Stimulated activated CD4-positive, alpha-beta T cell treated with anti-CD3 and anti-CD28 coated beads, Interleukin-12 subunit alpha, Interleukin-12 subunit beta, amount 100 ng/mL, for 24 hours (primary cell): ENCODE data around the gene MAP7D3.
"Not testable (repeated sequence)": the region's sequence is repeated elsewhere in the genome, so short reads cannot be mapped to it uniquely, and the experiment has no call there.

Source experiments
- DNase-seq, 2 experiments: peaks; one replicate each; pipeline ENCODE4 v3.0.0-alpha.2; 2020; ENCODE audit warnings: low read depth in 2 of 2

MAP7D3 gene

GRCh38 chrX:136251041-136251991, at the start of gene MAP7D3:
MAP7D3 (minus strand) TSS chrX:136251400; CDS start chrX:136251358, 42 bp downstream.
- DNase-seq: peak; percentile 35 to 40

- not testable (repeated sequence) for DNase-seq
These were observed 49.5 kb upstream of the MAP7D3 start, which contains the start of gene ADGRG4 for GRCh38 chrX:136300721-136301120. ADGRG4 (plus strand) TSS chrX:136300963; CDS start chrX:136308778, 7,815 bp downstream.

GRCh38 chrX:136295380-136295779, 44.2 kb upstream of the MAP7D3 start:
- DNase-seq: no peak

GRCh38 chrX:136292656-136293055, 41.5 kb upstream of the MAP7D3 start:
- no peak for DNase-seq

- DNase-seq: no peak
These were observed 40.6 kb upstream of the MAP7D3 start for GRCh38 chrX:136291824-136292223.

DNA sequence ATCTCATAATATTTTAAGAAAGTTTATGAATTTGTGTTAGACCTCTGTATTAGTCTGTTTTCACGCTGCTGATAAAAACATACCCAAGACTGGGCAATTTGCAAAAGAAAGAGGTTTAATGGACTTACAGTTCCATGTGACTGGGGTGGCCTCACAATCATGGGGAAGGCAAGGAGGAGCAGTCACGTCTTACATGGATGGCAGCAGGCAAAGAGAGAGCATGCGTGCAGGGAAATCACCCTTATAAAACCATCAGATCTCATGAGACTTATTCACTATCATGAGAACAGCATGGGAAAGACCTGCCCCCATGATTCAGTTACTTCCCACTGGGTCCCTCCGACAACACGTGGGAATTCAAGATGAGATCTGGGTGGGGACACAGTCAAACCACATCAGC, 35.2 kb upstream of the MAP7D3 start:
- not testable (repeated sequence) for DNase-seq

DNA sequence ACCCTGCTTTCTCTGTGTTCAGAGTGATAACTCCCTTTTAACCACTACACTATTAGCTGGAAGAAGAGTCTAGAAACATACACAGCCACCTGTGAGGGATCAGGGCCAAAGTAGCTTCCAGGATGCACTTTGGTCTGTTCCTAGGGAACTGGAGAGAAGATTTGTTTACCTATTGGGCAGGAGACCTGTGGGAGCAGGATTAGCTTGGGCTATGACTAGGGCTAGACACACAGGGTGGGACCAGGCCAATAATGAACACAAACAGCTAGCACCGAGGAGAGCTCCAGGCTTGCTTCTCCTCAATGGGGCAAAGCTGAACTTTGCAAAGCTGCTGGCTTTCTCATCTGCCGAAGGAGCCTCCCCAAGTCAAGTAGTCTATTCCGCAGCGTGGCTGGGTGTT, 24.4 kb upstream of the MAP7D3 start:
- no peak for DNase-seq

DNA sequence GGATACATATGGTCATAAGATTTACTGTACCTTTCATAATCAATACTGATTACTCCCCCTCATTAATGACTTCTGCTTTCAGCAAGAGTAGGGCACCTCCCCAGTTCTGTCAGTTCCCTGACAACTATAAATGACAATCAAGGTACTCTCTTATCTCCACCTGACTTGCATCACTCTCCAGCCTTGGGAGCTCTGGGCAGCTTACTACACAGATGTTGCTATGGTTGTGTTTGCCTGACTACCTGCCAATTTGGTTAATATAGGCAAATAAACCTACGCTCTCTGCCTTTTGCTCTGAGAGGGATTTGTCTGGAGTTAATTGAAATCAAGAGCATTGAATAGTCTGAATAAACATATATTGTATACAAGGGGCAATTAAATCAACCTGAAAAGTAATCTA, 22.8 kb upstream of the MAP7D3 start:
- no peak for DNase-seq

DNA sequence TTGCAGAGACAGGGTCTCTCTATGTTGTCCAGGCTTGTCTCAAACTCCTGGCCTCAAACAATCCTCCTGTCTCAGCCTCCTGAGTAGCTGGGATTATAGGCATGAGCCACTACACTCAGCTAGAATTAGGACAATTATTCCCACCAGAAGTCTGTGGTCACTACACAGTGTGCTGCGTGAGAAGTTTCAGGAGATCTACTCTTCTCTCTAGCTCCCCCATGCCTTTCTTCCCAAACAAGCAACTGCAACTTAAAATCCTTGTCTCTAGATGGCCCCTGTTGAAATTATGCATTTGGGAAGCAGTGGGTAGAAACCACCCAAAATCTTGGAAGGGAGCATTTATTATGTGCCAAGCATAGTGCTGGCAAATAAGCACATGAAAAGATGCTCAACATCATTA, 21.1 kb upstream of the MAP7D3 start:
- DNase-seq: no peak

GRCh38 chrX:136271300-136271699, 20.1 kb upstream of the MAP7D3 start:
- no peak for DNase-seq

- DNase-seq: no peak
These were observed 18.7 kb upstream of the MAP7D3 start for GRCh38 chrX:136269921-136270320.

DNA sequence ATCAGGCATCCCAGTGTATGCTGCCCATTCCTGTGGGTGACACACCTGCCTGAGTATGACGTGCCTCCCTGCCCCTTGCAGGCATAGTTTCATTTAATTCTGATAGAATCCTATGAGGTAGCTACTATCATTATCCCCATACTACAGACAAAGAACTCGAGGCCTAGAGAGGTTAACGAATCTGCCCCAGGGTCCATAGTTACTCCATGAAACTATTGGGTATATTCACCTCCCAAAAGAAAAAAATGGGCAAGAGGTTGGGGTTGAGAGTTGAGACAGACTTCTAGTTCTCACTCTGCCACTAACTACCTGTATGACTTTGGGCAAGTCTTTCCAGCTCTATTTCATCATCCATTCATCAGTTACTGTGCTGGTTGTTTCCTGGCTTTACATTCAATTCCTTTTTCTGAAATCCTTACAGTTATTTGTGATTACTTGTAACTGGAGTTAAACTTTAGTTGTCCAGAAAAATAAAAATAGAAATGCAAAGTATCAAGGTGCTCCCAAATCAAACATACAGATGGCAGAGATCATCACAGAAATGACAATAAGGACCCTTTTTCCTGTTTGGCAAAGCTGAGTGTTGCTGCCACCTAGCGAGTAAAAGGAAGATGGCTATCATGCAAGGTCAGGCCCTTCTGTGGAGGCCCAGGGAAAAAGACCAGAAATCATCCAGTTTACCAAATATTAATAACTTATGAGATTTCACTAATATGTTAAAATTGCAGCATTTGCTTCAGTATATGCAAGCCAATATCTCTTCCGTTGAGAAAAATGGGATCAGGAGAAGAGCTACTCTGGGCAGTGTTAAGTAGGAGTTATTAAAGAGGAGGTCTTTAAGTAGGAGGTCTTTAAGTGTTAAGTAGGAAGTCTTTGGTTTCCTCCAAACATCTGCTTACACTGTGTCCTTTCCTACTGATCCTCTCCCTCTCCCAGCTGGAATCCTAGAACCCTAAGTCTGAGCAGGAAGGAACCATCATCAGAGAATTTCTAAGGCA, 17.1 kb upstream of the MAP7D3 start:
- DNase-seq: no peak

- no peak for DNase-seq
These were observed 15.6 kb upstream of the MAP7D3 start for GRCh38 chrX:136266828-136267227.

- no peak for DNase-seq
These were observed 11.7 kb upstream of the MAP7D3 start for GRCh38 chrX:136262812-136263315.

DNA sequence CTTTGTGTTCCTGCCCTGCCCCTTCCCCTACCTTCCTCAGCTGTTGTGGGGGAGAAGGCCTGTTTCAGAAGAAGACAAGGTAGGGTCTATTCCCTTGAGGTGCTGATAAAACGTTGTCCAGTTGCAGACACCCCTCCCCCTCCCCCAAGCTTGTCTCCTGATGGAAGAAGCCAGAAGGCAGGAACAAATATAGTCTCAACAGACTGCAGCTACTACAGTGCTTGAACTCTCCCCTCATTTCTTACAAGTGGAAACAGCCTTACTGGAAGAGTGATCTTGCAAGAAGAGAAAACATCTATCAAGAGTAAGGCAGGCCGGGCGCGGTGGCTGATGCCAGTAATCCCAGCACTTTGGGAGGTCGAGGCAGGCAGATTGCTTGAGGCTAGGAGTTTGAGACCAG, 11.0 kb upstream of the MAP7D3 start:
- no peak for DNase-seq

- no peak for DNase-seq
These were observed 10.1 kb upstream of the MAP7D3 start for GRCh38 chrX:136261321-136261720.

- no peak for DNase-seq
These were observed 9.6 kb upstream of the MAP7D3 start for GRCh38 chrX:136260776-136261175.

DNA sequence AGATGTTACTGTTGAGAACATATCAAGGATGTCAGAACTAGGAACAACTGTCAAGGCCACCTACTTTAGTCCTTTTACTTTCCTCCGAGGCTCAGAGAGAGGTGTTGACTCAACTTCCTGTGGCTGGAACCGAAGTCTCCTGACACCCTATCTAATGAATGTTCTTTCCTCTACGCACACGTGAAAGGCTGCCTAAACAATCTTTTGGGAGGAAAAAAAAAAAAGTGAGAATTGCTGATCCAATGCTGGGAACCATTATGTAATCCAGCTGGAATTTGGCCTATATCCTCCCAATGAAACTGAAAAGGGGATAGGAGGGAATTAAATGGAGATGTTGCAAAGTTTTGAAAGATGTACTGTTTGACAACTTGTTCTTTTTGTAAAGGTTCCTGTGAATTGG, 8.3 kb upstream of the MAP7D3 start:
- DNase-seq: no peak

DNA sequence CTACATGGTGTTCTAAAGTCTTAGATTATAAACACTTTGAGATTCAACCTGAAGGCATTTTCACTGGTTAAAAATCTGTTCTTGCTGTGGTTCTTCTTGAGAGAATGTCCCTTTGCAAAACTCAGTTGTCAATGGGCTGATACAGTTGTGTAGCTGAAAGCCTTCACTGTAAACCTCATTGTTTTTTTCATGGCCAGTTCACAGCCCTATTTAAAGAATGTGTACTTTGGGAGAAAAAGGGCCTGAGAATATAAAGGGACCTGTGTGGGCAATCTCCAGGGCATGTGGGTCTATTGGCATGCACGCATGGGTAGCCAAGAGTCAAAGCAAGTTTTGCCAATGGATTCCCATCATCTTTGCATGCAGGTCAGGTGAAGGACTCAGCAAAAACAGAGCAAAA, 7.8 kb upstream of the MAP7D3 start:
- DNase-seq: no peak

DNA sequence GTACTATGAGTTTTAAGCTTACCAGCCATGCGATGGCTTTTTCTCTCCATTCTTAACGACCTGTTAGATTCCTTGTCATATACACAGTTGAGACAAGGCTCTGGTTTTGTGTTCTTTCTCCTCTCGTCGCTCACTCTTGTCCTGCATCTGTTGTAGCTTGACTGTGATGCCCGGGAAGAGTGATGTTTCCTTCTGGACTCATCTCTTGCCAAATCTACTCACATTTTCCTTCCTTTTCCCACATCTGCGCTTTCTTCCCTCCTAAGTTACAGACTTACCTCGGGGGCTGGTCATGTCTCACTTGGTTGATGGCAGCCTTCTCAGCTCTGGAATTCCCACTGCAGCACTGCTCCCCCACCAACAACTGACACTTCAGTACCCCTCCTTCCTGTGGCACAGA, 4.8 kb upstream of the MAP7D3 start:
- DNase-seq: no peak

- no peak for DNase-seq
These were observed 4.3 kb upstream of the MAP7D3 start for GRCh38 chrX:136255541-136255940.
